DND-41 (cell line): ENCODE data around the gene NEDD4L.

Experiments
- EZH2 ChIP-seq: IDR thresholded peaks from 3 replicates; pipeline ENCODE4 v1.6.1; 2012; ENCODE audit warnings: borderline replicate concordance, low read depth, mild to moderate bottlenecking, moderate library complexity, low read length, inconsistent platforms; ENCODE audit not compliant: severe bottlenecking
- TF ChIP-seq, protein P1 (sequence below): IDR thresholded peaks from 2 replicates; pipeline ENCODE4 v1.5.1; 2012; ENCODE audit warnings: borderline replicate concordance, low read length, moderate library complexity, mild to moderate bottlenecking; ENCODE audit not compliant: poor library complexity, severe bottlenecking; ENCODE audit errors: extremely low read depth

GRCh38 chr18:58335821-58336220, 291.8 kb downstream of the NEDD4L start:
- TF ChIP-seq EZH2: no peak
- TF ChIP-seq, protein P1, sequence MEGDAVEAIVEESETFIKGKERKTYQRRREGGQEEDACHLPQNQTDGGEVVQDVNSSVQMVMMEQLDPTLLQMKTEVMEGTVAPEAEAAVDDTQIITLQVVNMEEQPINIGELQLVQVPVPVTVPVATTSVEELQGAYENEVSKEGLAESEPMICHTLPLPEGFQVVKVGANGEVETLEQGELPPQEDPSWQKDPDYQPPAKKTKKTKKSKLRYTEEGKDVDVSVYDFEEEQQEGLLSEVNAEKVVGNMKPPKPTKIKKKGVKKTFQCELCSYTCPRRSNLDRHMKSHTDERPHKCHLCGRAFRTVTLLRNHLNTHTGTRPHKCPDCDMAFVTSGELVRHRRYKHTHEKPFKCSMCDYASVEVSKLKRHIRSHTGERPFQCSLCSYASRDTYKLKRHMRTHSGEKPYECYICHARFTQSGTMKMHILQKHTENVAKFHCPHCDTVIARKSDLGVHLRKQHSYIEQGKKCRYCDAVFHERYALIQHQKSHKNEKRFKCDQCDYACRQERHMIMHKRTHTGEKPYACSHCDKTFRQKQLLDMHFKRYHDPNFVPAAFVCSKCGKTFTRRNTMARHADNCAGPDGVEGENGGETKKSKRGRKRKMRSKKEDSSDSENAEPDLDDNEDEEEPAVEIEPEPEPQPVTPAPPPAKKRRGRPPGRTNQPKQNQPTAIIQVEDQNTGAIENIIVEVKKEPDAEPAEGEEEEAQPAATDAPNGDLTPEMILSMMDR: no peak
